Fibroblast of the conjunctiva (primary cell): ENCODE data around the gene RBSN.

ENCODE experiments used
- DNase-seq: peaks from one replicate; pipeline ENCODE4 v3.0.0-alpha.2; 2010; ENCODE audit warnings: low read depth

Gene RBSN

DNA sequence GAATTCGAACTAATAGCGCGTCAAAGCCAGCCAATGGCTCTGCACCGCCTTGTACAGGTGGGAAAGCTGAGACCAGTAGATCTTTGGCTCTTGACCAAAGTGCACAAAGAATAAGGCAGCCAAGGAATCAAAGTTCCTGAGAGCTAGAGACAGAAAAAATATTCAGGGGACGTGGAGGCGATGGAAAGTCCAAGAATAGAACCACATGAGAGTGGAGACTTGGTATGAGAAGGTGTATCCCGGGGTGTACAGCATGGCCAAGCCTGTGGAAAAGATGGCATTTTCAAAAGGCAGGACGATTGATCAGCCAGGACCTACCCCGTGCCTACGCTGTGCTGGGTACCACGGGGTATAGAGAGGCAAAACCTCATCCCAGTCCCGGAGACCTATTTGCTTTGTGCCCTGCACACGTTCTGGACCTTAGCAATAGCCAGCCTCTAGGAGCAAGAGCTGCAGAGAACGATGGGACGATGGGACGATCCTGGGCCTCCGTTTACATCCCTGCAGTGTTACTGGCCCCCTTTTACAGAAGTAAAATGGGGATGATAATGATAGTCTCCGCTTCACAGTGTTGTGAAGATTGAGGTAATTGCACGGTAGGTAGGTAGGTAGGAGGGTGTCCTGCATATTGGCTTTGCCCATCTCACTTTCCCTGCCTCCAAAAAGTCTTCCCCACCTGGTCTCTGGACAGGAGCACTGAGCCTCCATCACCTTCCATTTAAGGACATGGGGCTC, 583 bp upstream of the RBSN start:
- no peak for DNase-seq

DNA sequence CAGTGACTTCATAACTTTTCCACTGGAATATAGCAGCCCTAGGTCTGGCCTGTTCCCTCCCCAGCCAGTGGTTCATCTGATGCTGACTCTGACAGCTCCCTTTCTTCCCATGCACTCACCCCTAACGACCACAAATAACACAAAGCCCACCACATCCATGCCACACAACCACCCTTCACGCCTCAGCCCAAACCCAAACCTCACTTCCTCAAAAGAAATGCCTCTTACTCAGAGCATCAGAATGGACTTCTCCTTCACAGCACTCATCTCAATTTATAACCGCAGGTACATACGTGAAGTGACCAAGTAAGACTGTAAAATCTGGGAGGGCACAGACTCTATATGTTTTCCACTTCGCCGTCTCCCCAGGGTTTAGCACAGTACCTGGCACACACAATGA, 1.1 kb downstream of the RBSN start:
- no peak for DNase-seq

DNA sequence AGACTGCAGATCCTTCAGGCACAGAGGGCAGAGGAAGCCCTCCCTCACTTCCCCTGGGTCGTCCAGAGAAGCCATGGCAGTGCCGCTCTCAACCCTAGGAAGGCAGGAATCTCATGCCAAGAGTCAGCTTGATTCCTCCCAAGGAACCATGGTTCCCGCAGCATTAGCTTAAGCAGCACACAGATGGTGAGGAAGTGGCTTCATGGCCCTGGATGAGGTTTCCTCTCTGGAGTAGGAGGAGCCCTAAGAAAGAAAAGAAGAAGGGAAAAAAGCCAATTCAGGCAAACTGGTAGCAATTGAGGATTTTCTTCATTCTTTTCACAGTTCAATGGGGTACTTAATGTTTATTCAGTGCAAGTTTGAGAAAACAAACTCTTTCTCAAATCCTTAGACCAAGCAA, 2.9 kb downstream of the RBSN start:
- DNase-seq = no peak

DNA sequence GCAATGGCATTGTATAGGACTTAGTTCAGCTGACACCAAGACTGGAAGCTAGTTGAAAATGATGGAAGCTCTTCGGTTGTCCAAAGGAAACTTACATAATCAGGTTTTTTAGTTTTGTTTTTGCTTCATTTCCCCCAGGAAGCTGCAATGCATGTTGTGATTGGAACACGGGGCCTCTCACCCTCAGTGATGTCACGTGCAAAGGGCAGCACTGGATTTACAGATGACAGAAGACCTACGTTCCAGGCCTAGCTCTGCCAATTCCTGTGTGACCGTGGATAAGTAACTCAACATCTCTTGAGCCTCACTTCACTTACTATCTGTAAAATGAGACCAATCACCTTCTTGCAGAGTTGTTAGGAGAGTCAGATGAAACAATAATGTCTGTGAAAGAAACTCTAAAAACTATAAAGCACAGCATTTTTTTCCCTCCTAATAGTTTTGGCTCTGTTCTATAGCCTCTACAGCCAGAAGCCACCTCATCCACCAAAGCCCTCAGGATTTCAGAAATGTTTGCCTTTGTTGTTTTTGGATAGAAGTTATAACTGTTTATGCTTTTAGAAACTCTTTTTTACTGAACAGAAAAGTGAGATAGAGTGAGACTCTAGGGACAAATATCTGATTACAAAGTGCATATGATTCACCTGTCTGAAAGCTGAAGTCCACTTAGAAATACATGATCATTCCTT, 4.6 kb downstream of the RBSN start:
- no peak for DNase-seq

DNA sequence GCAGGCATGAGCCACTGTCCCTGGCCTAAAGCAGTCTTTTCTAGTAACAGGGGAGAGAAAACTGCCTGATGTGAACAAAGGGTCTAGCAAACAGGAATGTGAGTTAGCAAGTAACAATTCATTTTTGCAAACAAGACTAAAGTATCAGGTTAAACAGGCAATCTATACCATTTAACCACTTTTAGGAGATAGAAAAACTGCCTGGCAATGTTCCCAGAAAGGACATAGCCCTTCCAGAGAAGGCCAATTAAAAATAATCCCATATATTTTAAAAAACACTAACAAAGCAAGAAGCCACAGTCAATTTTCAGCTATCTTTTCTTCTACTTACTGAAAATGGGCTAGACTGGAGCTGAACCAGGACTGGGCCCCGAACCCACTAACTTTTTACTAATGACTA, 6.3 kb downstream of the RBSN start:
- no peak for DNase-seq

DNA sequence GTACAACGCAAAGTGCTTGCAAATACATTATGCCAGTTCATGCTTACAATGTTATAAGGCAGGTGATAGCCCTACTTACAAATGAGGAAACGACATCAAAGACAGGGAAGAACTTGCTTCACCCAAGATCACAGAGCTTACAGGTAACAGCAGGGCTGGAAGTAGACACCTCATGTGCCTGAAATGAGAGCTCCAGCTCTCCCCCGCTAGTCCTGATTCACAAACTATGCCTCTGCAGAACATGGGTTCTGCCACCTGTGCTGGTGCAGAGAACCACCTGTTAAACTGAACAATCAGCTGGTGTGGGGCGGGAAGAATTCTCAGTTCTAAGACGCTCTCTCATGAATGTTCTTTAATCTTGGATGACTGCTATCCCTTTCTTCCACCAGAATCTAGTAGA, 7.4 kb downstream of the RBSN start:
- no peak for DNase-seq

DNA sequence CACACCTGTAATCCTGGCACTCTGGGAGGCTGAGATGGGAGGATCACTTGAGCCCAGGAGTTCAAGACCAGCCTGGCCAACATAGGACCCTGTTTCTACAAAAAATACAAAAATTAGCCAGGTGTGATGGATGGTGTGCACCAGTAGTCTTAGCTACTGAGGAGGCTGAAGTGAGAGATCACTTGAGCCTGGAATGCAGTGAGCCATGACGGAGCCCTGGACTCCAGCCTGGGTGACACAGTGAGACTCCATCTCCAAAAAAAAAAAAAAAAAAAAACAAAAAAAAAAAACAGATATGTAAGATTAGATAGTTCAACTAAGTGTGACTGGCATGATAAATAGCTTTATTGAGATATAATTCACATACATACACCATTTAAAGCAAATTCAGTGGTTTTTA, 9.7 kb downstream of the RBSN start:
- no peak for DNase-seq

DNA sequence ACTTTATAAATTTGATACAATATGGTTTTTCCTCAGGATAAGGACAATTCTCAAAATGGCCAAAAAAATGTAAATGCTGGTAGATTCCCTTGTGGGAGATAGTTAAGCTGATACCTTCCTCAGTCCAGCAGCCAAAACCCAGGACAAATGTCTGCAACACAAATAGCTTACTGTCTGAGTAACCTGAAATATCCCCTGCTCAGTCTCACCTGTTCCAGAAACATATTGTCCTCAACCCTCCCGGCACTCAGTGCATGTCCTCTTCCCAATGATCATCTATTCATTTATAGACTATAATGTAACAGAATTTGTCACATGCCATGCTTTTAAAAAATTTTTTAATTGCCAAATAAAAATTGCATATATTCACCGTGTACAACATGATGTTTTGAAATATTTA, 12.2 kb downstream of the RBSN start:
- DNase-seq = no peak

DNA sequence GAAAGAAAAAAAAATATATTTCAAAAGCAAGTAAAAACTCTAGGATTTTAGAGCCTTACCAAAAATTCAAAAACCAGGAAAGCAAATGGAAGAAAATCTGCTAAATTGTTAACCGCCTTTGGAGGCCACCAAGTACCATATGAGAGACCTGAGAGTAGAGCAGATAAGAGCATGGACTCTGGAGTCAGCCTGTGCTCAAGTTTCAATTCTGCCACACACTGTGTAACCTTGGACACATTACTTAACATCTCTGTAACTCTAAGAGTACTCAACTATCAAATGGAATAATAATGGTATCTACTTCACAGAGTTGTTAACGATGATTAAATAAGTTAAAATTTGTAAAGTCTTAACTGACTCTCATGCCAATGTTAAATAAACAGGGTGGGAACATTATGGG, 12.7 kb downstream of the RBSN start:
- DNase-seq = no peak

DNA sequence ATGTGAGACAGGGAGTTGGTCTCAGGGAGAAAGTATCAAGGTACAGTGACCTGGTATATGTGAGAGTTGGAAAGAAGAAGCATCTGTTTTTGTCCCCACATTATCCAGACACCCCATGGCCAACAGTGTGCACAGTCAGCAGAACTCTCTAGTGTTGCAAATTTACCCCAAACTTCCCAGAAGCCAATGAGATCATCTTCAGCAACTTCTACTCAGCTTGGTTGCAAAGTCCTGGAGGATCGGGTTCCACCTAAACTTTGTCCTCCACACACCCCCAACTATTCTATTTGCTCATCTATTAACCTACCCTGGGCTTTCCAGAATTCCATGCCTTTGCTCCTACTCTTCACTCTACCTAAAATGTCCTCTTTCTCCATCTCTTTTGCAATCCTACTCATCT, 15.7 kb downstream of the RBSN start:
- DNase-seq = no peak

DNA sequence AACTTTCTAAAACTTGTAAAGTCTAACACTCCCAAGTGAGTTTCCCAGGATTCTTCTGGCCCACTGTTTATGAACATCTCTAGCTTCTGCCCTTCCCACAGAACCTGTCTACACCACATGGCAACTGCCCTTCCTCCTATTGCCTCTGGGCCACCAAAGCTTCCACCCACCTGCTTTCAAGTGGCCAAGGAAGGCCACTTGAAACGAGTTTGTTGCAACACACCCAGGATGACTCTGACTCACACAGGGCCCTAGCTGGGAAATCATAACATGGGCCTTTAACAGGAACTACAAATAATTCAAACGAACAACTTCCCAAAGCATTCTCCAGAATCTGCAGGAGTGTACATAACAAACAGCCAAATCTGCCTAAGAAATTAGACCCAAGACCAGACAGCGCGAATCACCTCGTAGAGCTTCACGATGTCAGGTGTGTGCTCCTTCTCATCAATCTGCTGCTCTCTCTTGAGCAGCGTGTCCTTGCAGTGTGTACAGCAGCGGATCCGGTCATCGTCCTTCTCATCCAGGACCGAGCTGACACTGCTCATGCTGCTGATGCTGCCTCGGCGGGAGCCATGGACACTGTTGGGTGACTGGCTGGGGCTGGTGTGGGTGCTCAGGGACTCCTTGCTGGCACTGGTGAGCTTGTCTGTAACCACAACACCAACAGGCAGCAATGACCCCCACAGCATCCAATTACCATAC, 16.8 kb downstream of the RBSN start:
- DNase-seq = no peak

DNA sequence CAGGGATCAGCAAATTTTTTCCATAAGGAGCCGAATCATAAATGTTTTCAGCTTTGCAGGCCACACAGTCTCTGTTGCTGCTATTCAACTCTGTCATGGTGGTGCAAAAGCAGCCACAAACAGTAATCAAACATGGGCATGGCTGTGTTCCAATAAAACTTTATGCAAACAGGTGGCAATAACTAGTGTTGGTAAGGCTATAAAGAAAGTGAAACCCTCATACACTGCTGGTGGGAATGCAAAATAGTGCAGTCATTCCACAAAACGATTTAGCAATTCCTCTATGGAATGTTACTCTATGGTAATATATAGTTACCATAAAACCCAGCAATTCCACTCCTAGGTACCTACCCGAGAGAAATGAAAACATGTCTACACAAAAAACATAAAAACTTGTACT, 19.9 kb downstream of the RBSN start:
- DNase-seq = no peak

DNA sequence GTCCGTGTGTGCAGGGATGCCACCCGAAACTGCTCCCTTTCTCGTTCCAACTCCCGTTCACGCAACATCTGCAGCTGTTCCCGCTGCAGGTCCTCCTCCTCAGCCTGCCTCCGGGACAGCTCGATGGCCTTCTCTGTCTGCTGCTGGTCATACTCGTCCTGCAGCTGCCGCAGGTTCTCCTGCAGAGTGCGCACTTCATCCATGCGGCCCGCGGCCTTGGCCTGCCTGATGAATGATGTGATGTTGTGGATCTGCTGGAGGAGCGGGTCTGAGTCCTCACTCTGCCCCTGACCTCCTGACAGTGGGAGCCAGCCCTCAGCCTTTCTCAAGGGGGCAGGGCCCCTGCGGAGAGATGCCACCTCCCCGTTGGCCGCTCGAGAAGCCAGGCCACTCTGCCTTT, 24.4 kb downstream of the RBSN start:
- no peak for DNase-seq

DNA sequence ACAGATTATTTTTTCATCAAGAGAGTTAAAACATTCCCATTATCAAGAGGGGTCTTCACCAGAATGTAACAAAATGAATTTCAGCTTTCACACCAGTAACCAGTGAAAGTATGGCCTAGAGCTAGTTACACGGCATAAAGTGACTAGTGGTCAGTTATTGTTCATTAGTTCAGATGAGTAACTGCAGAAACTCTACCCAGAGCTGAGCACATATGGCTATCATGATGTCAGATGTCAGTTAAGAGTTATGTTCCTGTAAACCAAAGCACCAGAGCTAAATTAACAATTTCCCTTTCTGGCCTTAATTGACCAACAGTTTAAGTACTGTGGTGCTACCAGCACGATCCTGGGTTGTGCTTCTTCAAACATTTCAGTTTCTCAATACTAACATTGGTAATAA, 27.2 kb downstream of the RBSN start:
- DNase-seq = no peak

DNA sequence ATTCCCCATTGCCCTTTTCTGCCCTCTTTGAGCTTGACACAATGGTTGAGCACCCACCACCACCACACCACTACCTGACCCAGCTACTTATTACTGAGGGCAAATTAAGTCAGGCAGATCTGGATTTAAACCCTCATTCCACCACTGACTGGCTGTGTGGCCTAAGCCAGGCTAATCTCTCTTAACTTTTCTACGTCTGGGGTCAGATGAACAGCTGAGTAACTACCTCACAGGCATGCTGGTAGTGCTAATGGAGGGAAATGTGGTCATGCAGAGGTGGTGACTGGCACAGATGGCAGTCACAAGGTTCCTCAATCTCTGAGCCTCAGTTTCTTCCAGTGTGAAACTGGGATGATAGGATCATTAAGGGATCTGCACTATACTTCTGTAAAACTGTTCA, 29.5 kb downstream of the RBSN start:
- no peak for DNase-seq

DNA sequence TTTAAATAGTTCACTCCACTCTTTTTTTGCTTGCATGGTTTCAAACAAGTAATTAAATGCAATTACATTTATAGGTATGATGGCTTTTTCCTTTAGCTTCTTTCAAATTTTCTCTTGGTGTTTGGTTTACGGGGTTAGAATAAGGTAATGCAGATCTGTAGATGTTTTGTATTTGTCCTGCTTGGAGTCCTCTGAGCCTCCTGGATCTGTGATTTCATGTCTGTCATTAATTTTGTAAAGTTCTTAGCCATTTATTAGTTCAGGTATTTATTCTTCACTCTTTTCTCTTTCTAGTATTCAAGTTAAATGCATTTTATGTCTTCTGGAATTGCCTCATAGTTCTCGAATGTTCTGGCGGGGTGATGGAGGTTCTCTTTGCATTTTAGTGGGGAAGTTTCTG, 32.5 kb downstream of the RBSN start:
- no peak for DNase-seq

DNA sequence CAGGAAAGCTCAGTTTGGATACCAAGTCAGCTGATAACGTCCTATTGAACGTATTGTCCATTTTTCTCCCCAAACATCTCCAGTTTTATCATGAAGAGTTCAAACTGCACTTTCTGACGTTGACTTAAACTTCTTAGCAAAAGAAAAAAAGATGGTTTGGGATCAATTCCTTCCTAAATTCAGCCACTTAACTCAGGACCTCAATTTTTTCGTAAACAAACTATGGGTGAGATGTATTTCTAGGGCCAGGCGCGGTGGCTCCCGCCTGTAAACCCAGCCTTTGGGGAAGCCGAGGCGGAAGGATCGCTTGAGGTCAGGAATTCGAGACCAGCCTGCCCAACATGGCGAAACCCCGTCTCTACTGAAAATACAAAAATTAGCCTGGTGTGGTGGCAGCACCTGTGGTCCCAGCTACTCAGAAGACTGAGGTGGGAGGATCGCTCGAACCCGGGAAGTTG, 33.4 kb downstream of the RBSN start:
- no peak for DNase-seq

DNA sequence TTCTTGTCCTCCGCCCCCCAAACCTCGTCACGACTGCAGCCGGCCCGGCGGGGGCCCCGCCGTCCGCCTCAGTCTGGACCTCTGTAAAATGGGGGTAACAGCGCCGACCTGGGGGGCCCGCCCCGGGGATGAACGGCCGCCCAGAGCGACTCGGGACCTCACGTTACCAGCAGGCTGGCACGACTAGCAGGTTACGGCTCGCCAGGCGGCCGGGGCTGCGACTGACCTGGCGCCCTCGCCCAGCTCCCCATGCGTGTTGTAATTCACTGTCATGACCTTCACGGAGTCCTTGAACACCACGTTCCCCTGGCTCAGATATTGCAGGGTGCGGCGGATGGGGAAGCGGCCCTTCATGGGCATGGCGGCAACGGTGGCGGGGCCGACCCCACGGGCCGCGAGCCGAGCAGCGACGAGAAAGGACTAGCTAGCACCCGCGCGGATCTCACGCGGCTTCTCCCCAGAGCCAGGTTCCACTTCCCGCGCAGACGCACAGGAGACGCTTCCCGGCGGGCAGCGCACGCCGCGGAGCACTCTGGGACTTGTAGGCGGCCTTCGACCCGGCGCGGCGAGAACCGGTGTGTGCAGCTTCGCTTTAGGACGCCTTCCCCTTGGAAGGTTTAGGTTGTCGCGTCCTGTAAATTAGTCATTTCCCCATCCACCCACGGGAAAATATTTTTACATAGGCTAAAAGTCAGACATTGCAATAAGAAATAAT, 34.0 kb downstream of the RBSN start, which contains the start of gene MRPS25:
Gene MRPS25, minus strand, starts transcription at position 481 of the 715 bp plus-strand sequence. Its CDS starts 121 bp downstream, at position 360.
- DNase-seq = peak; percentile 80

DNA sequence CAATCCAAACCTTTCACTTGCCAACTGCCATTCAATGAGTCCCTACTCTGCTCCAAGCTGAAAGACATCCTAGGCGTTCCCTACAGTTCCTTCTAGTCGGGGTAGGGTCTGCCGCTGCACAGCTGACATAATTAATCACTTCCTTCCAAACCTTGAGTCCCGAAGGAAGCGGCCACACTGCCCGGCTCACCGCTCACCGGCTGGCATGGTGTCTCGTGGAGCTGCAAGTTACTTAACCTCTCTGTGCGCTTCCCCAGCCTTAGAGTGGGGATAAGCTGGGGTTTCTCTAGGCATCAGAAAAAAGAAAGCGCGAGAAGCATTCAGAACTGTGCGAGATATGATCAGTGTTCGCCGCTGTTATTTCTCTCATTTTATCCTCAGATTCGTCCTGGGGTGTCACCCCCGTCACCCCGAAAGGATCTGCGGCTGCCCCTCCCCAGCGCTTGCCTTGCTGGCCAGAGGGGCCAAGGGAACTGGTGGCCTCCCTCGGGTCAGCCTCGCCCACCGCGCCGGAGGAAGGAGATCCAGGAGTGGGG, 34.6 kb downstream of the RBSN start:
- no peak for DNase-seq

DNA sequence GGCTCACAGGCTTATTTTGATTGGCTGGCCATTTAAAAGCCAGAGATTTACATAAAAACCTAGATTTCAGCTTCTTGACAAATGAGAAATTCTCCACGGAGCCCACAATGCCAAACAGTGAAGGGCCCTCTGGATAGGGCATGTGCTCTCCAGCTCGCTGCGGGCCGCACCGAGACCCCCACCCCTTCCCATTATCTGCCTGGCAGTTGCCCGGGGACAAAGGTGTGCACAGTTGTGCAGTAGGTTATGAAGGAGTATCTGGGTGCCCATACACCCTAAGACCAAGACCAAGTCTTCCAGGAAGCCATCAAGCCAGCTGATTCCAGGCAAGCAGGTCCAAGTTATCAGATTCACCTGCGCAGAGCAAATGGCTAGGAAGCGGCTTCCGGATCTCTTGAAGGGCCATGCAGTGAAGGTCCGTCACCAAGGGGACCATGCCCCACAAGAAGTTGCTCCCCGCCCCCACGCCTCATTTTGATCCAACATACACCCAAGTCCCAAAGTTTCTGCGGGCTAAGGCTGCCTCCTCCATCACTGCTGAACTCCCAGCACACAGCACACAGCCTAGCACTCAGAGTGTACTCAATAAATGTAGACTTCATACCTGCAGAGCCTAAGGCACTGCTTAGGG, 35.2 kb downstream of the RBSN start:
- DNase-seq = no peak

DNA sequence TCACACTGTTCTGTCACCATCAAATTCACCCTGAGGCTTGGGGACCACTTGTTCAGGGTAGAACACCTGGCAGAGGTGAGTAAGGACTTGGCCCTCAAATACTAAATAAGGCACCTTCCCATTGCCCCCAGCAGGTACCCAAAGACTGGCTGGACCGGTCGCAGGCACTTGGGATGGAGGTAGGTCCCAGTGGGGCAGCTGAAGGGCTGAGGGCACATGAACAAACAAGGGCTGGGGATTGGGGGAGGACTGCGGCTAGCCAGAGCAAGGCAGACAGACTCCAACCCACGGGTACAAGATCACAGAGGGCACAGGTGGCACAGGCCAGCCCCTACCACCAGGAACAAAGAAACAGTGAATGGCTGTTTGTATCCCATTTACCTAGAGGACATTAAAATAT, 35.7 kb downstream of the RBSN start:
- no peak for DNase-seq

DNA sequence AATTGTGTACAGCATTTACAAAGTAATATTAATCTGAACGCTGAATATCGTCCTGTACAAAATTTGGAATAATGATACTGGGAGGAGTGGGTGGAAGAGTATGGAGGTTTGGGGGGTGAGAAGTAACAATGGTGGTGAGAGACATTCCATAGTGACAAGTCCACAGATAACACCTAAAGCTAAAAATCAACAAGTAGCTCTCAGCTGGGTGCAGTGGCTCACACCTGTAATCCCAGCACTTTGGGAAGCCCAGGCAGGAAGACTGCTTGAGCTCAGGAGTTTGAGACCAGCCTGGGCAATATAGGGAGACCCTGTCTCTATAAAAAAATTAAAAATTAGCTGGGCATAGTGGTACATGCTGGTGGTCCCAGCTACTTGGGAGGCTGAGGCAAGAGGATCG, 38.9 kb downstream of the RBSN start:
- no peak for DNase-seq
